HUES64 (cell line): ENCODE results near the gene DOK1.
A peak's percentile ranks its signal among the peaks of the same experiment; 100 is the strongest.

Experiments used
- H3K27ac ChIP-seq: 2 replicates; pipeline ENCODE4 v1.7.0; 2013; ENCODE audit warnings: low read depth, low read length, inconsistent platforms
- H3K27me3 ChIP-seq: 2 replicates; pipeline ENCODE4 v1.6.1; 2013; ENCODE audit warnings: mild to moderate bottlenecking, low read length; ENCODE audit not compliant: insufficient read depth
- H3K36me3 ChIP-seq: 2 replicates; pipeline ENCODE4 v1.6.1; 2013; ENCODE audit warnings: mild to moderate bottlenecking, low read length; ENCODE audit not compliant: insufficient read depth
- H3K4me1 ChIP-seq: 2 replicates; pipeline ENCODE4 v1.6.1; 2013; ENCODE audit warnings: mild to moderate bottlenecking, low read length, moderate library complexity; ENCODE audit not compliant: insufficient read depth
- H3K4me3 ChIP-seq: 2 replicates; pipeline ENCODE4 v1.5.1; 2013; ENCODE audit warnings: mild to moderate bottlenecking, low read length, moderate library complexity
- H3K9ac ChIP-seq: 2 replicates; pipeline ENCODE4 v1.6.1; 2013; ENCODE audit warnings: mild to moderate bottlenecking, low read depth, low read length
- H3K9me3 ChIP-seq: 2 replicates; pipeline ENCODE4 v1.6.1; 2013; ENCODE audit warnings: low read depth, low read length; ENCODE audit not compliant: insufficient read depth
- WGBS: fragments of 150-250, 120-280 bp; methylation state at CpG from one replicate; pipeline ENCODE4 v1.1.7; 2013; ENCODE audit warnings: missing lambda C conversion rate; 5-methylcytosine and 5-hydroxymethylcytosine counted together

Gene DOK1

DNA sequence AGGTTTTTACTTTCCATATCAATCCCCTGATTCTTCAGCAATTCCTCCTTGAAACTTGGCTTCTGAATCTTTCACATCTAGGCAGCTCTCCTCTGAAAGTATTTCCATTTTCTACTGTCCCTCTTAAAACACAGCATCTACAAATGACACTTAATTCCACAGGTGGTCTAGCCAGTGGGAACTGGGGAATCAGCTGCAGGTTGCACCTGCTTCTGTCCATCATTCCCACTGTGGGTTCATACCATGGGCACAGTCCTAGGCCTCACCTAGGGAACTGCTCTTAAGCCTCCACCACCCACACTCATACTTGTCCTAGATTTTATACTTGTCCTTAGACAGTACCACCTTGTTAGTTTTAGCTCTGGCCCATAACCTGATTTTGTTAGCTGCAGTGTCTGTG, 3.0 kb upstream of the DOK1 start:
- Histone ChIP-seq H3K36me3 (no peaks in the 10 kb centered on the region), H3K9me3 (no peaks in the 10 kb centered on the region), H3K4me3 (no peak overlapping the region), H3K27ac (no peak overlapping the region), H3K27me3 (peaks cover 70% of the 10 kb centered on the region), H3K9ac (no peak overlapping the region), H3K4me1 (peaks cover 14% of the 10 kb centered on the region; the same call in 1 of the 2 replicates)

- no peaks in the 10 kb centered on the region for H3K36me3 ChIP-seq
- no peaks in the 10 kb centered on the region for H3K9me3 ChIP-seq
- peaks cover 68% of the 10 kb centered on the region for H3K27me3 ChIP-seq
- peak overlapping the region; percentile 95 for H3K4me3 ChIP-seq
- H3K27ac ChIP-seq, result no peak overlapping the region
- H3K4me1 ChIP-seq, result peaks cover 14% of the 10 kb centered on the region; the same call in 1 of the 2 replicates
- H3K9ac ChIP-seq, result no peak overlapping the region
- 89% methylated on average over 21 of the region's 21 CpGs for WGBS
These were observed 2.3 kb upstream of the DOK1 start for GRCh38 chr2:74551942-74552913.

DNA sequence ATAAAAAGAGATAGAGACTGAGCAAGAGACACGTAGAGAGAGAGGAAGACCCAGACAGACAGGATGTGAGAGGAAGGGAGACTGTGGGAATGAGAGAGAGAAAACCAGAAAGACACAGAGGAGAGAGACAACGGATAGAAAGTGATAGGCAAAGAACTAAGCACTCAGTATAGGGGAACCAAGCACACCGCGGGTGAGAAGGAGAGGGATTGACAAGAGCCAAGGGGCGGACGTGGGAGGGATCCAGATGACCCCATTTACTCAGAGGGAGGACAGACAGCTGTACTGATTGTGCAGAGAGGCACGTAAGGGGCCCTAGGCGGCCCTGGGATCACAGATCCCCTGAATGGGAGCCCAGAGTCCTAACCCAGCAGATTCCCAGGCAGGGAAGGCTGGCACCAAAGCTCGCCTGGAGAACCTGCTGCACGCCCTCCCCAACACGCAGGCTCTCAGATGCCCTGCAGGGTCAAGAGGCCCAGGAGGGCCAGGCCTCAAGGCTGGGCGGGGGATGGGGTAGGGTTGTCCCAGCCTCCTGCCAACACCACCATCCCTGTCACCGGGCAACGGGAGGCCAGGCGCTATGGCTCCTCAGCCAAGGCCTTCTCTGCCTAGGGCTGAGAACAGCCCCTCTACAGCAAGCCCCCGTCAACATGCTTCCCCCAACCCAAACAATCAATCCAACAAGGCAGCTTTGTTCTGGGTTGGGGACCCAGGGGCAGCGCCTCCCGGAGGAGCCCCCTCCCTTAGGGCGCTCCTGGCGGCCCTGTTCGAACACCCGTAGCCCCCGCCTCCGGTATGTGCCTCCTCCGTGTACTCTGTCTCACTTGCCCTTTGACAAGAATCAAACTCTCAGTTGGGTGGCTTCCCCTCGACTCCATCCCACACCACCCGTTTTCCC, 1.4 kb upstream of the DOK1 start:
- Histone ChIP-seq H3K4me3 (peak overlapping the region; percentile 95), H3K4me1 (peaks cover 14% of the 10 kb centered on the region; the same call in 1 of the 2 replicates), H3K9ac (peak overlapping the region; percentile 5), H3K9me3 (no peaks in the 10 kb centered on the region), H3K27me3 (peaks cover 59% of the 10 kb centered on the region), H3K36me3 (no peaks in the 10 kb centered on the region), H3K27ac (peak overlapping the region; percentile 25; the same call in 1 of the 2 replicates)
- WGBS, result 13% methylated on average over 27 of the region's 27 CpGs

DNA sequence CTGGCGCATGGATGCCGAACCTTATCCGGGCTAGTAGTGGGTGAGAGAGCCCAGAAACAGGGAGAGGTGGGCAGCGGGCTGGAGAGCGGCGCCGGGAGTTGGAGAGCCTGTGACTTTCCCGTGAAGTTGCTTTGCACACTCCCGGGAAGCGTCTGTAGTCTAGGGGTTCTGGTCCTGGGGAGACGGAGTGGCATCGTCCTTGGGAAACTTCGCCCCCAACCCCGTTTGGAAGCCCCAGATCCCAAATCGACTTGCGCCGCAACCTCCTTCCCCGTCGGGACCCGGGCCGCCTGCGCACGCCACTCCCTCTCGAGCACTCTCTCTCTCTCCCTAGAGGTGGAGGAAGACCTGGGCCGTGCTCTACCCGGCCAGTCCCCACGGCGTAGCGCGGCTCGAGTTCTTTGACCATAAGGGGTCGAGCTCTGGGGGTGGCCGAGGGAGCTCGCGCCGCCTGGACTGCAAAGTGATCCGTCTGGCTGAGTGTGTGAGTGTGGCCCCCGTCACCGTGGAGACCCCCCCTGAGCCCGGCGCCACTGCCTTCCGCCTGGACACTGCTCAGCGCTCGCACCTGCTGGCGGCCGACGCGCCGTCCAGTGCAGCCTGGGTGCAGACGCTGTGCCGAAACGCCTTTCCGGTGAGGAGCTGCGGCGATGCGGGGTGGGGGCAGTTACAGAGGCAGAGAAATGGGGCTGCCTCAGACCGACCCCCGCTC, 456 bp downstream of the DOK1 start:
- 1% methylated on average over 58 of the region's 58 CpGs for WGBS
- Histone ChIP-seq H3K9me3 (no peaks in the 10 kb centered on the region), H3K36me3 (no peaks in the 10 kb centered on the region), H3K9ac (peak overlapping the region; percentile 59), H3K27ac (peak overlapping the region; percentile 17; the same call in 1 of the 2 replicates), H3K4me1 (peaks cover 16% of the 10 kb centered on the region), H3K27me3 (peaks cover 43% of the 10 kb centered on the region), H3K4me3 (peak overlapping the region; percentile 95)

- Histone ChIP-seq H3K9me3 (no peaks in the 10 kb centered on the region), H3K4me3 (peak overlapping the region; percentile 95), H3K36me3 (no peaks in the 10 kb centered on the region), H3K4me1 (peaks cover 17% of the 10 kb centered on the region), H3K9ac (peak overlapping the region; percentile 59; the same call in 1 of the 2 replicates), H3K27ac (no peak overlapping the region), H3K27me3 (peaks cover 39% of the 10 kb centered on the region)
- 56% methylated on average over 17 of the region's 17 CpGs for WGBS
These were observed 1.1 kb downstream of the DOK1 start for GRCh38 chr2:74555610-74556103.

GRCh38 chr2:74556159-74556558, 1.6 kb downstream of the DOK1 start:
- Histone ChIP-seq H3K27me3 (peaks cover 39% of the 10 kb centered on the region), H3K36me3 (no peaks in the 10 kb centered on the region), H3K4me3 (no peak overlapping the region), H3K4me1 (peaks cover 17% of the 10 kb centered on the region), H3K9ac (no peak overlapping the region), H3K9me3 (no peaks in the 10 kb centered on the region), H3K27ac (no peak overlapping the region)
- WGBS, result 80% methylated on average over 14 of the region's 14 CpGs

DNA sequence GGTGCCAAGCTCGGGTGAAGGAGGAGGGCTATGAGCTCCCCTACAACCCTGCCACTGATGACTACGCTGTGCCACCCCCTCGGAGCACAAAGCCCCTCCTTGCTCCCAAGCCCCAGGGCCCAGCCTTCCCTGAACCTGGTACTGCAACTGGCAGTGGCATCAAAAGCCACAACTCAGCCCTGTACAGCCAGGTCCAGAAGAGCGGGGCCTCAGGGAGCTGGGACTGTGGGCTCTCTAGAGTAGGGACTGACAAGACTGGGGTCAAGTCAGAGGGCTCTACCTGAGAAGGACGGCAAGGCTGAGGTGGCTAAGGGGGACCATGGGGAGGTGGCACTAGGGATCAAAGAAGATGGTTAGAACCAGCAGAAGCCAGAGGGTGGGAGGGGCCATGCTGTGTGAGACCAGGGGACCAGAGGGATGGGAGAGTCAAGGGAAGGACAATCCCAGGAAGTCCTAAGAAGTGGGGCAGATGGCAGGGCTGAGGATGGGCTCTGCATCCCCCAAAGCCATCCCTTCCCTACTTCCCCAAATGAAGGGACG, 2.4 kb downstream of the DOK1 start:
- Histone ChIP-seq H3K27ac (no peak overlapping the region), H3K9ac (no peak overlapping the region), H3K4me1 (peaks cover 17% of the 10 kb centered on the region), H3K9me3 (no peaks in the 10 kb centered on the region), H3K4me3 (no peak overlapping the region), H3K27me3 (peaks cover 46% of the 10 kb centered on the region), H3K36me3 (no peaks in the 10 kb centered on the region)
- 87% methylated on average over 6 of the region's 6 CpGs for WGBS

DNA sequence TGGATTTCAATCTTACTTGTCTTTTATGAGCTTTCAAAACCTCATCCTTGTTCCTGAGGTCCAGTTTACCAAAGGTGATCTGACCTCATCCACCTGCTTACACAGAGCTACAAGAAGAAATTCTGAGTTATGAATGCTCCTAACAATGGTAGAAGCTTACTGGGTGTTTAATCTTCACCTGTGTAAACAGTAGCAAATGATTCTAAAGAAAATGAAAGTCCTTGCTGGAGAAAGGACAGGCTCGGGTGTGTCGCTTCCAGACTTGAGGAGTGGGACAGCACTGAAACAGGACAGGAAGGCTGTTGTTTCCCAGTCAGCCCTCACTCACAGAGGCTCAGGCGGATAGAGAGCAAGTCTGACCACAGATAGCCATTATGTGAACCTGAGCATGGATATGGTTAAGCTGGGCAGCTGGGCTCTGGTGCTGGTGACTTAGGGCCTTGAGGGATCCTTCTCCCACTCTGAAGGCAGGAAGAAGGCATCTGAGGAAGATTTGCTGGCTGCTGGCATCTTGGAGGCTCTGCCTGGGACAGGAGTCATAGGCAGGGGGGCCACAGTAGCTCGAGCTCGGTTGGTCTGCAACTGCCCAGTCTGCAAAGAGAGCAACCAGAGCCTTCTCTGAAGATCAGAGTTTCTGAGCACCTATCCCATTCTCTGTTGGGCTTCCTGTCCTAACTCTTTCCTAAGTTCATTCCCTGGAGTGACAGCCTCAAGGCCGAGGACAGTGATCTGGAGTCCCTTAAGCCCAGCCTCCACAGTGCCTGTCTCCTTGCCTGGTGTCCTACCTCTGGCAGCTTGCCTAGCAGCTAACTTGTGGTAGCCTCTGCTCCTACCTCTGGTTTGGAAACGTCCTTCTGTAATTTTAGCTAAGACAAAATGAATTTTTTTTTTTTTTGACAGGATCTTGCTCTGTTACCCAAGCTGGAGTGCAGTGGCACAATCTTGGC, 4.0 kb downstream of the DOK1 start:
- Histone ChIP-seq H3K36me3 (no peaks in the 10 kb centered on the region), H3K27ac (no peak overlapping the region), H3K9me3 (no peaks in the 10 kb centered on the region), H3K4me1 (peaks cover 8% of the 10 kb centered on the region), H3K27me3 (peaks cover 31% of the 10 kb centered on the region), H3K9ac (no peak overlapping the region), H3K4me3 (no peak overlapping the region)
- 85% methylated on average over 7 of the region's 7 CpGs for WGBS

DNA sequence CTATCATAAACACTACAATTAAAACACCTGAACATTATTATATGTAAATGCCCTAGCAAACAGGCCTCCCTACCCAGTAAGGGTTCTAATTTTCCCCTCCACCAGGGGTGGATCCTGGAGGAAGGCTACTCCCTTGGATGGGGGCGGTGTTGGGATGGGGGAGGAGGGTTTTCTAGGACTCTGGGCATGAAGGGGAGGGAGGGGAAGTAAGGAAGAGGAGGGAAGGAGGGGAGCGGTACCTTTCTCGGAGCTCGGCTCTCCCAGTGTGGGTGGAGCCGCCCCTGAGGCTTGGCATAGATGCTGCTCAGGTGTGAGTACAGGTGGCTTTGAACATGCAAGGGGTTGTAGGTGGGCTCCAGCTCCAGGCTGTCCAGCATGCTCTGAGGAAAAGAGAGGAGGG, 5.4 kb downstream of the DOK1 start:
- peaks cover 8% of the 10 kb centered on the region for H3K4me1 ChIP-seq
- 35% methylated on average over 5 of the region's 5 CpGs for WGBS
- H3K27ac ChIP-seq, result no peak overlapping the region
- H3K9ac ChIP-seq, result no peak overlapping the region
- H3K36me3 ChIP-seq, result no peaks in the 10 kb centered on the region
- no peak overlapping the region for H3K4me3 ChIP-seq
- H3K27me3 ChIP-seq, result peaks cover 29% of the 10 kb centered on the region
- no peaks in the 10 kb centered on the region for H3K9me3 ChIP-seq
